ENCODE measurements around the gene CD53.
"Not testable (repeated sequence)": the region's sequence is repeated elsewhere in the genome, so short reads cannot be mapped to it uniquely, and the experiment has no call there.

DNA sequence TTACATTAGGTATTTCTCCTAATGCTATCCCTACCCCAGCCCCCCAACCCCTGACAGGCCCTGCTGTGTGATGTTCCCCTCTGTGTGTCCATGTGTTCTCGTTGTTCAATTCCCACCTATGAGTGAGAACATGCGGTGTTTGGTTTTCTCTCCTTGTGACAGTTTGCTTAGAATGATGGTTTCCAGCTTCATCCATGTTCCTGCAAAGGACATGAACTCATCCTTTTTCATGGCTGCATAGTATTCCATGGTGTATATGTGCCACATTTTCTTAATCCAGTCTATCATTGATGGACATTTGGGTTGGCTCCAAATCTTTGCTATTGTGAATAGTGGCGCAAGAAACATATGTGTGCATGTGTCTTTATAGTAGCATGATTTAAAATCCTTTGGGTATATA lies 58.1 kb downstream of the CD53 start:
- TF ChIP-seq, protein P1, sequence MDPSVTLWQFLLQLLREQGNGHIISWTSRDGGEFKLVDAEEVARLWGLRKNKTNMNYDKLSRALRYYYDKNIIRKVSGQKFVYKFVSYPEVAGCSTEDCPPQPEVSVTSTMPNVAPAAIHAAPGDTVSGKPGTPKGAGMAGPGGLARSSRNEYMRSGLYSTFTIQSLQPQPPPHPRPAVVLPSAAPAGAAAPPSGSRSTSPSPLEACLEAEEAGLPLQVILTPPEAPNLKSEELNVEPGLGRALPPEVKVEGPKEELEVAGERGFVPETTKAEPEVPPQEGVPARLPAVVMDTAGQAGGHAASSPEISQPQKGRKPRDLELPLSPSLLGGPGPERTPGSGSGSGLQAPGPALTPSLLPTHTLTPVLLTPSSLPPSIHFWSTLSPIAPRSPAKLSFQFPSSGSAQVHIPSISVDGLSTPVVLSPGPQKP (IDR thresholded peaks at IDR 0.05; ENCODE audit: borderline replicate concordance, low read depth, low read length) = not testable (repeated sequence)
- TF ChIP-seq, protein P2, sequence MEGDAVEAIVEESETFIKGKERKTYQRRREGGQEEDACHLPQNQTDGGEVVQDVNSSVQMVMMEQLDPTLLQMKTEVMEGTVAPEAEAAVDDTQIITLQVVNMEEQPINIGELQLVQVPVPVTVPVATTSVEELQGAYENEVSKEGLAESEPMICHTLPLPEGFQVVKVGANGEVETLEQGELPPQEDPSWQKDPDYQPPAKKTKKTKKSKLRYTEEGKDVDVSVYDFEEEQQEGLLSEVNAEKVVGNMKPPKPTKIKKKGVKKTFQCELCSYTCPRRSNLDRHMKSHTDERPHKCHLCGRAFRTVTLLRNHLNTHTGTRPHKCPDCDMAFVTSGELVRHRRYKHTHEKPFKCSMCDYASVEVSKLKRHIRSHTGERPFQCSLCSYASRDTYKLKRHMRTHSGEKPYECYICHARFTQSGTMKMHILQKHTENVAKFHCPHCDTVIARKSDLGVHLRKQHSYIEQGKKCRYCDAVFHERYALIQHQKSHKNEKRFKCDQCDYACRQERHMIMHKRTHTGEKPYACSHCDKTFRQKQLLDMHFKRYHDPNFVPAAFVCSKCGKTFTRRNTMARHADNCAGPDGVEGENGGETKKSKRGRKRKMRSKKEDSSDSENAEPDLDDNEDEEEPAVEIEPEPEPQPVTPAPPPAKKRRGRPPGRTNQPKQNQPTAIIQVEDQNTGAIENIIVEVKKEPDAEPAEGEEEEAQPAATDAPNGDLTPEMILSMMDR (conservative IDR thresholded peaks at IDR 0.05; ENCODE audit: low read depth, low read length) = not testable (repeated sequence)

Measured in IMR-90 (cell line).